NCI-H2171 treated with DMSO at 0.1 percent for 48 hours (cell line): ENCODE results near the gene FBN3.
A peak's percentile ranks its signal among the peaks of the same experiment; 100 is the strongest.

Experiments used
- DNase-seq: peaks from one replicate; lab custom pipeline; 2025; lab: John Stamatoyannopoulos, UW

The FBN3 gene

DNA sequence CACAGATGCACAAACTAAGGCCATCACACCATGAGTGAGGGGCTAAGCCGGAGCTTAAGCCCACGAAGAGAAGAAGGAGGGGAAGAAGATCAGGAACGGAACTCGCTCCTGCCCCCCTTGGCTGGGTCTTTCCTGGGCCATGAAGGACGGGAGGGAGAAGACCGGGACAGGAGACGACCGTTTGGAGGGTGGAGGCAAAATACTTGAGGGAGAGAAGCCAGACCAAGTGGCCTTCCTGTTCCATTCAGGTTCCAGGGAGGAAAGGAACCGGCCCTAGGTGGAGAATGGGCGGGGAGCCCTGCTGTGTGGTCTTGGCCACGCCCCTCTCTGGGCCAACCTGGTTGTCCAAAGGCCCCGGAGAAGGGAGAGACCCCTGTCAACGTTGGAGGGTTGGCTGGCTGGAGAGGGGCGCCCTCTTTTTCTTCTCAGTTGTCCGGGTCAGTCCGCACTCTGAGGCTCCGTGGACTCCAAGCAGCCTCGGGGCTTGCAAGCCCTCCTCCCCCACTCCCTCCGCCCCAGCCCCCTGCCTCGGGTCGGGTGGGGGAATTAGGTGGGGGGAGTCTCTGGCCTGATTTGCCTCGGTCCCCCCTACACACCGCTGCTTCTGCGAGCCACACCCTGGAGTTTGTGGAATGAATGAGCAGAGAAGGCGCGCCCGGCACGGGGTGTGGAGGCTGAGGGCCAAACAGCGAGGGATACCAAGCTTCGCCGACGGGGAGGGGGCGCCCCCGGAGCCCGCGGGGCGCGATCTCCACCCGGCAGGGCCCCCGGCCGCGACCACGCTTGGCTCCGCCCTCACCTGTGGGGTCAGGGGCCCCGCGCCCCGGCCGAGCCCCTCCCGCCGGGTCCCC, 757 bp downstream of the FBN3 start:
- DNase-seq, result peak; percentile 25

DNA sequence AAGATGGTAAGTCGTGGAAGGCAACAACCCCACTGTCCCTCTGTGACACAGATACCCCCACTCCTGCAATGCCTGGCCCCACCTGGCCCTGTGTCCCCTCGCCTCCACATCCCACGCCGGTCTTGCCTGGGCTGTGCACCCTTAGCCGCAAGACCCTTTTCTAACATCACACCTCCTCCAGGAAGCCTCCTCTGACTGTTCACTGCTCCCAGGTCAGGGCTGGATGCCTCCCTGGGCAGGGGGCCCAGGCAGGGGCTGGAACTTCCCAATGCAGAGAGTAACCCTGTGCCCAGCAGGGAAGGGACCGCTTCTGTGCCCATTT, 1.3 kb downstream of the FBN3 start:
- DNase-seq, result no peak

DNA sequence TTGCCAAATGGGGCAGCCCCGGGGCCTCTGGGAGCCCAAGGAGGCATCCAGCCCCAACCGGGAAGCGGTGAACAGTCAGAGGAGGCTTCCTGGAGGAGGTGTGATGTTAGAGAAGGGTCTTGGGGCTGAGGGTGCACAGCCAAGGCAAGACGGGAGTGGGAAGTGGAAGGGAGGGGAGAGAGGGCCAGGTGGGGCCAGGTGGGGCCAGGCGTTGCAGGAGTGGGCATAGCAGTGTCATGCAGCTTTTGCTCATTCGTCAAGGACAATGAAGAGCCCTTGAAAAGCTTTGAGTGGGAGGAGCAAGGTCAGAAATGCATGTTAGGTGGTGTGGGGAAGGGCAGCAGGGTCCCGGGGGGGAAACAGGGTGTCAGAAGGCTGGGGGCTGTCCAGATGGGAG, 1.8 kb downstream of the FBN3 start:
- DNase-seq, result no peak

DNA sequence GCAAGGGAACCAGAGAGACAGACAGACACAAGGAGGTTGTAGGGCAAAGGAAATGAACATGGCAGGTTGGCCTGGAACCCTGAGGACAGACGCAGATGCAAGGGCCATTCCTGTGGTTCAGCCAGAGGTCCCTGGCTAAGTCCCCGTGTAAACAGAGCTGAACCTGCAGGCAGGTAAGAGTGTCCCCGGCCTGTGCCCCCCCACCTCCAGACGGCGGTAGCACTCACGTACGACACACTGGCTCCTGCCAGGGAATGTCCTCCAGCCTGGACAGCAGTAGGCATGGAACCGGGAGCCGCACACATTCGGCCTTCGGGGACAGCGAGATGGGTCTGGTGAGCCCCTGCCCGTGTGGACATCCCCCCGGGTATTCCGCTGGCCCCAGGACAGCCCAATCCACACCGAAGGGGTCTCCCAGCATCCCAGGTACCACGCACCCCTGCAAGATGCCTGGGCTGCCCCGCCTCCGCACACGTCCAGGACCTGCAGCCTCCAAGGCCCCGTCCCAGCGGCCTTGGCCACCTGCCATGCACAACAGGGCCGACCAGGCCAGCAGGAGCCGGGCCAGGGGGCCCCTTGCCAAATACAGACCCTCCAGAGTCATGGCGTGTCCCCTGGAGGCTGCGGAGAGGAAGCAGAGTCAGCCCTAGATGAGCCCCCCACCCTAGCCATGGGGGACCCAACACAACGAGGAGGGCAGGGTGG, 2.4 kb downstream of the FBN3 start:
- DNase-seq, result no peak

DNA sequence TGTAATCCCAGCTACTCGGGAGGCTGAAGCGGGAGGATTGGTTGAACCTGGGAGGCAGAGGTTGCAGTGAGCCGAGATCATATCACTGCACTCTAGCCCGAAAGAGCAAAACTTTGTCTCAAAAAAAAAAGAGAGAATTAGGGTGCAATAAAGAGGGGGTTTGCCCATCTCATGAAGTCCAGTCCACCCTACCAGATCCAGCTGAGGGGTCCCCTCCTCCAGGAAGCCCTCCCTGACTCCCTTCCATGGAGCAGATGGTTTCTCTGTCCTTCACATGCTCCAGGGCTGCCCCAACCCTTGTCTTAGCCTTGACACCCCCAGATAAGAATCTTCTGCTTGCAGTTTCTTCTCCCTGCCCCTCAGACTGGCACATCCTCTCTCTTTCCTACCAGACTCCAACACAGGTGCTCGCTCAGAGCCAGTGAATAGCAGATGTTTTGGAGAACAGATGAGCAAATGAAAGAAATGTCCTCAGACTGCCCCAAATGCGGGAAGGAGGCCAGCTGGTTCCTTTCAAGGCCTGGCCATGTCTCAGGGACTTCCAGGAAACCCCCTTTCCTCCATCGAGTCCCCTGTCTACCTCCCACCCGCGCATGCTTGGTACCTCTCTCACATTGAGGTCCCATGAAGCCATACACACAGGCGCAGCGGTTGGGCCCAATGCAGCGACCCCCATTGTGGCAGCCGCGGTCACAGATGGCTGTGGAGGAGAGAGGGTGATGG, 5.0 kb downstream of the FBN3 start:
- no peak for DNase-seq

DNA sequence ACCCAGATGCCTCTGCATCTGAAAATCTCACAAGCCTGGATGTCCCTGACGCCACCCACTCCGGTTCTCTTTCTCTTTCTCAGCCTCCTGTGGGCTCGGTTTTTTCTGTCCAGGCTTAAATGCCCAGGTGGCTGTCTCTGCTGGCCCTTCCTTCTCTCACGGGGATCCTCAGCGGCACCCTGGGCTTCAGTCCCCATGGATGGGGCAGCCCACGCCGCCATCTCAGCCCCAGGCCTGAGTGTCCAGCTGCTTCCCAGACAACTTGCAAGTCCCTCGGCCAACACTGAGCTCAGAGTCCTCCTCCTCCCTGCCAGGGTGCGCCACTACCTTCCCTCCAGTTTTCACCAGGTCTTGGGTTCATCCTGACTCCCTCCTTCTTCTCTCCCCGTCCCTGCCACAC, 6.4 kb downstream of the FBN3 start:
- DNase-seq, result no peak

DNA sequence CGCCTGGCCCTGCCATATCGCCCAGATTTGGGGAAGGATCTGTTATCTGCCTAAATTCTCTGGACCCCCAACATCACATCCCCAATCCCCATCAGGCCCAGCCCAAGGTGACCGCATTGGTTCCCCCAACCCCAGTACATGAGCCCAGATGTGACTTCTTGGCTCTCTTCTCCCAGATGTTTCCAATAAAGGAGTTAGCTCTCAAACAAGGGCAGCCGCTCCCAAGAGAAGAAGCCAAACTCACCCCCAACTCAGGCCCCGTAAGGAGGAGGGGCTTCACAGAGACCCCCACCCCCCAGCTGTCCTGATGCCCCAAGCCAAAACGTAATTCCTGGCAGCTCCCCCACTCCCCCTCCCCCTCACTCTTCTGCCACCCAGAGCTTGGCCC, 6.9 kb downstream of the FBN3 start:
- no peak for DNase-seq

DNA sequence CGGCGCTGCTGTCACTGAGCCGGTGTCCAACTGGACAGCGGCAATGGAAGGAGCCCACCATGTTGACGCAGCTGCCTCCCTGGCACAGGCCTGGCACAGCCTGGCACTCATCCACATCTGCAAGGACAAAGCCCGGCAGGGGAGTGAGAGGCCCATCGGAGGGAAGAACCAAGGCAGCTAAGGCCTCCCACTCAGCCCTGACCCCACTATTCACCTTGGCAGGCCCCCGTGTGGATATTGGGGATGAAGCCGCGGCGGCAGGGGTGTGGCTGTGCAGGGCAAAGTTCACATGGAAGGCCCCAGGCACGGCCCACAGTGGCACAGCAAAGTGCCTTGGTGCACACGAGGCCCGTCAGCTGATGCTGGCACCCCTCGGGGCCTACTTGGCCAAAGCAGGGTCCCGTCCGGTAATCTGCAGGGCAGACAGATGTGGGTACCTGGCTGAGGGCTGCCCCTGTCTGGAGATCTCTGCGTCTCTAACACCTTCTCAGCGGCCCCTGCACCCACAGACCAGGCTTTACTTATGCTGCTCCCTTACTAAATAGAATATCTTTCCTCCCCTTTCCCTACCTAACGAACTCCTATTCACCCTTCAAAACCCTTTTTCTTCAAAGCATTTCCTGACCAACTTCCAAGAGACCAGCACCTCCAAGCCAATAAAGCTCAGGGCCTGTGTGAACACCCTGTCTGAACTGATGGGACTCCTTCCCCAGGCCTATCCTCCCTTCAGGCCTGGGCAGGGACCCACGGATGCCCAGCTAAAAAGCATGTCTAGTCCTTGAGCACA, 7.5 kb downstream of the FBN3 start:
- DNase-seq, result no peak

DNA sequence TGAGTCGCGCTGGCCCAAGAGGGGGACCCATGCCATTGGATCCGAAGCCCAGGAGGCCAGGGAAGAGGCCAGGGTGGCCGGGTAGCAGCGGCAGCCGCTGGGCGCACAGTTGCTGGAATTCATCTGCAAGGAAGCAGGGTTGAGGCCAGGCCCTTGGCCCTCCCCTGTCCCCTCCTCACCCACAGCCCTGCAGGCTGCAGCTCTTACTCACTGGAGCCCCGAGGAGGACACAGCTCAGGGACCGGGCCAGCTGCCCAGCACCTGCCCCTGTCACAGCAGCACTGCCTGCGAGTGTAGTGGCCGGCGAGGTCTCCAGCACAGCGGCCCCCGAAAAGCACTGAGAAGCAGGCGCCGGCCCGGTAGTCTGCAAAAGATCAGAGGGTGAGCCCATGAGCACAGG, 11.2 kb downstream of the FBN3 start:
- DNase-seq, result no peak

DNA sequence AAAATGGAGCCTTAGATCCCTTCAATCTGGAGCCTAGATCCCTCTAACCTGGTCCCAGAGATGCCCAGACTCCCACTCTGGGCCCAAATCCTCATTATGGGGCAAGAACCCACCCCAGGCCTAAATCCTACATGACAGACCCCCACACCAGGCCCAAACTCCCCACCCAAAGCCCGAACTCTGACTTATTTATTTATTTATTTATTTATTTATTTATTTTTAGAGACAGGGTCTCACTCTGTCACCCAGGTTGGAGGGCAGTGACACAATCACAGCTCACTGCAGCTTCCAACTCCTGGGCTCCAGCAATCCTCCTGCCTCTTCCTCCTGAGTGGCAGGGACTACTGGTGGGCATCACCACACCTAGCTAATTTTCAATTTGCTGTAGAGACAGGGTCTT, 12.0 kb downstream of the FBN3 start:
- DNase-seq, result no peak

DNA sequence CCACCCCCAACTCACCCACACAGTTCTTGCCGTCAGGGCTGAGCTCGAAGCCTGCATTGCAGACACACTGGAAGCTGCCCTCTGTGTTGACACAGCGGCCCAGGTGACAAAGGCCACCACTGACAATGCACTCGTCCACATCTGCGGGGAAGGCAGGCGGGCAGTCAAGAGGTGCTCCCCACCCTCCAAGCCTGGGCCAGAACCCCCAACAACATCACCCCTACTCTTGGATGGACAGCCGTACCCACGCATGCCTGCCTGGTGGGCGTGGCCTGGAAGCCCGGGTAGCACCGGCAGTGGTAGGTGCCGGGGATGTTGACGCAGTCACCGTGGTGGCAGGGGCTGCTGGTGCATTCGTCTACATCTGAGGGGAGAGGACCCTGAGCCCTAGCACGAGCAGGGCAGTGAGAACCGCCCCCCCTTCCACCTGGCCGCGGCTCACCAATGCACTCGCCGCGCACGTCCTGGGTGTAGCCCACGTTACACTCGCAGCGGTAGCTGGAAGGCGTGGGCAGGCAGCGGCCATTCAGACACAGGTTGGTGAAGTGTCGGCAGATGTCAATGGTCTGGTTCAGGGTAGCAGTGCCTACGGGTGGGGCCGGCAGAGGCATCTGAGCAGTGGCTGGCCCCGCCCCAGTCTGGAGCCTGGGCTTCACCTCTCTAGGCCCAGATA, 13.3 kb downstream of the FBN3 start:
- DNase-seq, result no peak

DNA sequence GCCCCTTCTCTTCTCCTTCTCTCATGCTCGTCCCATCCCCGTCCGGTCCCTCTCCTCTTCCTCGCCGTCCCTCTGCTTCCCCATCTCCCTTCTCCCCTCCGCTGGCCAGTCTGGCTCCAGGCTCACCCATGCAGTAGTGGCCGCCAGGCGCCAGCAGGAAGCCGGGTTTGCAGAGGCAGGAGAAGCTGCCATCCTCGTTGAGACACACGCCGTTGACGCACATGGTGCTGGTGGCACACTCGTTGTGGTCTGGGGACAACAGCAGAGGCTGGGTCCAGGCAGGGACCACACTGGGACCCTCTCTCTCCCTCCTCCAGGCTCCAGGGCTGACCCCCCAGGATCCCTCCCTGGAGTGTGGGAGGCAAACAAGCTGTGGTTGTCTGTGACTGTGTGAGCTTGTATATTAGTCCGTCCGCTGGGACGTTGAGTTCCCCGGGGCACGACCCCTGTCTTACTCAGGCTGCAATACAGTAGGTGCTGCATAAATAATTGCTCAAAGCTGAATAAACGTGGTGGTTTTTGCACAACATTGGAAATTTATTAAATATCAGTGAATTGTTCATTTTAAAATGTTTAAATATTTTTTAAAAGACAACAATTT, 16.4 kb downstream of the FBN3 start:
- DNase-seq, result no peak

DNA sequence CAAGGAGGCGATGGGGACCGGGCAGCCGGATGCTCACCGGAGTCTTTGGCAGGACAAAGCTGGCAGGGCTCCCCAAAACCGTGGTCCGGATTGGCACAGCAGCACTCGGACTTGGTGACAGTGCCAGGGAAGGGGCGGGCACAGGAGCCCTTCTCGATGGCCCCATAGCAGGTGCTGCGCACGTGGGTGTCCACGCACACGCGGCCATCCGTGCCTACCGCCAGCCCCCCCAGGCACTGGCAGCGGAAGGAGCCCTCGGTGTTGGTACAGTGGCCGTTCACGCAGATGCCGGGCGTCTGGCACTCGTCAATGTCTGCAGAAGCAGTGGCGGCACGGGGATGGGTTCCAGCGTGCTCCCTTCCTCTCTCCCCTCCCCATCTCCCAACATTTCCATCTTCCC, 17.9 kb downstream of the FBN3 start:
- DNase-seq, result no peak

DNA sequence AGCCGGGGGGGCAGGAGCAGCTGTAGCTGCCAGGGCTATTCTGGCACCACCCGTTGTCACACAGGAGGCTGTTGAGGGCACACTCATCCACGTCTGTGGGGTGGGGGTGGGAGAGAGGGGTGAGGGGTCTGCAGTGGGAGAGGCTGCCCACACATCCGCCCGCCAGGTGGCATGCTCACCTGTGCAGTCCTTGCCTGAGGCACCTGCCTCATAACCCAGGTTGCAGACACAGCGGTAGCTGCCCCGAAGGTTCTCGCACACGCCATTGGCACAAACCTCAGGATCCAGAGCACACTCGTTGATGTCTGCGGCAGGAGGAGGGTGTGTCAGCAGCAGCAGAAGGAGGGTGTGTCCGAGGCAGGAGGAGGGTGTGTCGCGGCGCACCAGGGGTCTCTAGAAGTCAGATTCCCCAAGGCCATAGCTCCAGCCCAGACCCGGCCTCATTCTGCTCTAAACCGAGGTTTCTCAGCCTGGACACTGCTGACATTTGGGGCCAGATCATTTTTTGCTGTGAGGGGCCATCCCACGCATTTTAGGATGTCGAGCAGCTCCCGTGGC, 20.3 kb downstream of the FBN3 start:
- DNase-seq, result no peak

DNA sequence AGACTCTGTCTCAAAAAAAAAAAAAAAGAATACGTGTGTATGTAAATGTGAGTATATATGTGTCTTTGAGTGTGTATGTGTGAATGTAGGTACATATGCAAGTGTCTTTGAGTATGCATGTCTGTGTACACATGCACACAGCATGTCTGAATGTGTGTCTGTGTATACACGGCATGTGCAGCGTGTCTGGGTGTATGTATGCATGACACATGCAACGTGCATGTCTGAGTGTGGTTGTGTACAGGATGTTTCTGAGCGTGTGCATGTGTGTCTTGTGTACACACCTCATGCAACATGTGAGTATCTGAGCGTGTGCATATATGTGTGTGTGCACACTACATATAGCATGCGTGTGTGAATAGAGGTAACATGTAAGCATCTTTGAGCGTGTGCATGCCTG, 20.8 kb downstream of the FBN3 start:
- no peak for DNase-seq

DNA sequence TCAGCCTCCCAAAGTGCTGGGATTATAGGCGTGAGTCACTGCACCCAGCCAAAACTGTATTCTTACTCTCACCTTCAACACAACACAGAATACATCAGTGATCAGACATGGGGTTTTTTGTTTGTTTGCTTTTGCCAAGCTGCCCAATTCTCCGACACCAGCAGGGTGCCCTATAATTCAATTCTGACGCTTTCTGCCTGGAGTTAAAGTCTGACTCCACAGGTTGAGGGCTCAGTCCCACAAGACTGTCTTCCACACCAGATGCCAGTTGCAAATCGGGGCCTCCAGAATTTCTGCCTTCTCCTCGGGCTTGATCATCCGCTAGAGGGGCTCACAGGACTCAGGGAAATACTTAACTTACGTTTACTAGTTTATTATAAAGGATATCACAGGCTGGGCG, 22.1 kb downstream of the FBN3 start:
- no peak for DNase-seq

DNA sequence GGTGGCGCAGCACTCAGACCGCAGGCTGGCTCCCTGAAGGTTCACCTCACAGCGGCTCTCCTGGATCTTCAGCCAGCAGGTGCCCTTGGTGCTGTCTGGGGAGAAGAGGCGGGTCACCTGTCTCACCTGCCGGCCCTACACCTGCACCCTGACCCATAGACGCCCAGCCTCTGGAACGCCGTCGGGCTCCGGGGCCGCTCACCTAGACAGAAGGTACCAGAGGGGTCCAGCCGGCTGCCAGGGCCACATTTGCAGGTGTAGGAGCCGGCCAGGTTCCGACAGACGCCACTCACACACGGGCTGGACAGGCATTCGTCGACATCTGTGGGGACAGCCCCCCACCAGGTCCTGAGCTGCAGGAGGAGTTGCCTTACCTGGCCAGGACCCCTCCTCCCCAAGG, 22.9 kb downstream of the FBN3 start:
- DNase-seq, result no peak

DNA sequence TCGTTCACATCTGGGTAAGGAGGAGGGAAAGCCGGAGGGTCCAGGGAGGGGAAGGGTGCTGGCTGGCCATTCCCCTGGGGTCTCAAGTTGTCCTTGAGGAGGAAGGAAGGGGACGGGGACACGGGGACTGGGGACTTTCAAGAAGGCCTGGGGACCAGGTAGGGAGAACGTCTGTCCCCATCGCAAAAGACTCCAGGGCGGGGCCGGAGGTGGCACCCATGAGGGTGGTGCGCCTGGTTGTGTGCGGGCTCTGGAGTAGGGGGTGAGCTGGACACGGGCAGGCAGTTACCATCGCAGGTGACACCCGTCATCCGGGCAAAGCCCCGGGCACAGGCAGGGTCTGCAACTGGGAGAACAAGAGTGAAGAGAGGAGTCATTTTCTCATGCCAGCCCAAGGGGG, 23.4 kb downstream of the FBN3 start:
- DNase-seq, result no peak

DNA sequence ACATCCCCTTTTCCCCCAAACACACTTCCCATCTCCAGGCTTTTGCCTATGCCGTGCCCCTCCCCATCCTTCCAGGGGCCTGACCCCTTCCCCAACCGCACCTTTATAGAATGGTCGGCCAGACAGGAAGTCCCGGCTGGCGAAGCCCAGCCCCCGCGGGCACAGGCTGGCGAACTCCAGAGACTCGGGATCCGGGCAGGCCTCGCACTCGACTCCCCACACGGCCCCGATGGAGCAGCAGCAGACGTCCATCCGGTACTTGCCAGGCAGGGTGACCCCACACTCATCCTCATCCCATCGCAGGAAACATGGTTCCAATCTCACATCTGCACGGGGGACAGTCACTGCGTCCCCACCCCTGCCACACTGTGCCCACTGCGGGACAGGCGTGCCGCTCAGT, 25.7 kb downstream of the FBN3 start:
- DNase-seq, result no peak

DNA sequence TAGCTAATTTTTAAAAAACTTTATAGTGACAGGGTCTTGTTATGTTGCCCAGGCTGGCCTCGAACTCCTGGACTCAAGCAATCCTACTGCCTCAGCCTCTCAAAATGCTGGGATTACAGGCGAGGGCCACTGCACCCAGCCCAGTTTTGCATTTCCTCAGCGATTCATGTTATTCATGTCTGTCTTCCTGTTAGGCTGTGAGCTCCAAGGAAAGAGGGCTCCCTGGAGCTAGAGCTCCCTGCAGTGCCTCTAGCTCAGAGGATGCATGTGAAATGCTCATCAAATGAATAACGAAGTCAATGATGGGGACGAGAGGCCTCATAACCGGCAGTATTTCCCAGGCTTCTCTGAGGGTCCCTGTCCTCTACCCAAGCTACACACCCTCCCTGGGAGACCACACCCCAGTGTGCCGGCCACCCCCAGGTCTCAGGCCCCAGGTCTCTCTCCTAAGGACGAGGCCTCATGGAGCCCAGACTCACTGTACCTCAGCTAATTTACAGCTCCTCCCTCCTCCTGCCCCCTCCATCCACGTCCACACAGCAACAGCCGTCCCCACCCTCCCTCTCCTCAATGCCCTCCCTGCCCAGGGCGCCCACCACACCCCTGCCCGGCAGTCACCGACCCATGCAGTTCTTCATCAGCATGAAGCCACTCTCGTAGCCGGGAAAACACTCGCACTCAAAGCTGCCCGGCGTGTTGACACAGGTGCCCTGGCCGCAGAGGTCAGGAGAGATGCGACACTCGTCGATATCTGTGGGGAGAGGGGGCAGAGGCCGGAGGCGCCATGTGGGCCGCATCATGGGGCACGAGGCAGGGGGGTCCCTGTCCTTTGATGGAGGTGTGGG, 28.5 kb downstream of the FBN3 start:
- DNase-seq, result no peak
